Adipocyte (in vitro differentiated cells): ENCODE measurements around the gene LRRN3.
"Not testable (repeated sequence)": the region's sequence is repeated elsewhere in the genome, so short reads cannot be mapped to it uniquely, and the experiment has no call there.

Experiments used
- DNase-seq: peaks from one replicate; pipeline ENCODE4 v3.0.0-alpha.2; 2015; ENCODE audit warnings: low read depth
- H3K27me3 ChIP-seq: replicated peaks from 2 replicates; pipeline ENCODE4 v1.7.0; 2013; ENCODE audit warnings: mild to moderate bottlenecking, low read length, moderate library complexity; ENCODE audit not compliant: control insufficient read depth, insufficient read depth
- H3K36me3 ChIP-seq: 2 replicates; pipeline ENCODE4 v1.7.0; 2013; ENCODE audit warnings: low read length, mild to moderate bottlenecking, moderate library complexity; ENCODE audit not compliant: control insufficient read depth, insufficient read depth, severe bottlenecking
- H3K4me1 ChIP-seq: 2 replicates; pipeline ENCODE4 v1.7.0; 2013; ENCODE audit warnings: mild to moderate bottlenecking, low read length, moderate library complexity; ENCODE audit not compliant: control insufficient read depth, insufficient read depth
- H3K4me3 ChIP-seq: 2 replicates; pipeline ENCODE4 v1.7.0; 2013; ENCODE audit warnings: mild to moderate bottlenecking, low read length, moderate library complexity
- H3K9ac ChIP-seq: 2 replicates; pipeline ENCODE4 v1.7.0; 2013; ENCODE audit warnings: mild to moderate bottlenecking, low read length, moderate library complexity
- H3K9me3 ChIP-seq: 2 replicates; pipeline ENCODE4 v1.7.0; 2013; ENCODE audit warnings: mild to moderate bottlenecking, low read length, moderate library complexity; ENCODE audit not compliant: control insufficient read depth

The LRRN3 gene

GRCh38 chr7:111059833-111060232 is 31.1 kb upstream of the LRRN3 start:
- Histone ChIP-seq H3K27me3 (no peaks in the 10 kb centered on the region), H3K9me3 (peaks cover 6% of the 10 kb centered on the region), H3K4me1 (peaks cover 9% of the 10 kb centered on the region), H3K4me3 (no peak overlapping the region), H3K36me3 (no peaks in the 10 kb centered on the region), H3K9ac (no peak overlapping the region)
- DNase-seq, result no peak

- Histone ChIP-seq H3K4me3 (no peak overlapping the region), H3K4me1 (peaks cover 9% of the 10 kb centered on the region), H3K27me3 (no peaks in the 10 kb centered on the region), H3K9ac (no peak overlapping the region), H3K36me3 (no peaks in the 10 kb centered on the region), H3K9me3 (peaks cover 6% of the 10 kb centered on the region)
- DNase-seq, result no peak
Measured at GRCh38 chr7:111063166-111063565, 27.8 kb upstream of the LRRN3 start.

- no peak for DNase-seq
- Histone ChIP-seq H3K9me3 (peaks cover 6% of the 10 kb centered on the region), H3K4me3 (no peak overlapping the region), H3K4me1 (peaks cover 4% of the 10 kb centered on the region), H3K27me3 (no peaks in the 10 kb centered on the region), H3K9ac (no peak overlapping the region), H3K36me3 (no peaks in the 10 kb centered on the region)
Measured at GRCh38 chr7:111067251-111067650, 23.7 kb upstream of the LRRN3 start.

GRCh38 chr7:111067682-111068081 is 23.2 kb upstream of the LRRN3 start:
- no peak for DNase-seq
- Histone ChIP-seq H3K4me1 (peaks cover 8% of the 10 kb centered on the region), H3K27me3 (no peaks in the 10 kb centered on the region), H3K9me3 (peaks cover 6% of the 10 kb centered on the region), H3K9ac (no peak overlapping the region), H3K36me3 (no peaks in the 10 kb centered on the region), H3K4me3 (no peak overlapping the region)

- peaks cover 17% of the 10 kb centered on the region for H3K4me1 ChIP-seq
- no peaks in the 10 kb centered on the region for H3K9me3 ChIP-seq
- no peaks in the 10 kb centered on the region for H3K27me3 ChIP-seq
- no peak overlapping the region for H3K4me3 ChIP-seq
- H3K9ac ChIP-seq, result no peak overlapping the region
- no peaks in the 10 kb centered on the region for H3K36me3 ChIP-seq
- no peak for DNase-seq
Measured at GRCh38 chr7:111068618-111069017, 22.3 kb upstream of the LRRN3 start.

GRCh38 chr7:111071556-111071955 is 19.4 kb upstream of the LRRN3 start:
- Histone ChIP-seq H3K4me3 (no peak overlapping the region), H3K9me3 (no peaks in the 10 kb centered on the region), H3K4me1 (peaks cover 30% of the 10 kb centered on the region), H3K9ac (no peak overlapping the region), H3K27me3 (no peaks in the 10 kb centered on the region), H3K36me3 (no peaks in the 10 kb centered on the region)
- no peak for DNase-seq

- not testable (repeated sequence) for DNase-seq, H3K9me3 ChIP-seq, H3K4me3 ChIP-seq, H3K36me3 ChIP-seq, H3K9ac ChIP-seq, H3K27me3 ChIP-seq
- peaks cover 39% of the 10 kb centered on the region for H3K4me1 ChIP-seq
Measured at GRCh38 chr7:111072658-111073057, 18.3 kb upstream of the LRRN3 start.

GRCh38 chr7:111074071-111074747 is 16.7 kb upstream of the LRRN3 start:
- Histone ChIP-seq H3K36me3 (no peaks in the 10 kb centered on the region), H3K9ac (no peak overlapping the region), H3K4me3 (no peak overlapping the region)

GRCh38 chr7:111074748-111075146 is 16.2 kb upstream of the LRRN3 start:
- Histone ChIP-seq H3K27me3 (no peaks in the 10 kb centered on the region), H3K4me1 (peaks cover 41% of the 10 kb centered on the region), H3K36me3 (no peaks in the 10 kb centered on the region), H3K9me3 (no peaks in the 10 kb centered on the region), H3K4me3 (no peak overlapping the region), H3K9ac (no peak overlapping the region)
- DNase-seq, result no peak

More at GRCh38 chr7:111074071-111074747, 16.7 kb upstream of the LRRN3 start:
- H3K27me3 ChIP-seq, result no peaks in the 10 kb centered on the region
- peak; percentile 40 for DNase-seq
- H3K4me1 ChIP-seq, result peaks cover 41% of the 10 kb centered on the region
- H3K9me3 ChIP-seq, result no peaks in the 10 kb centered on the region

- Histone ChIP-seq H3K4me1 (peaks cover 41% of the 10 kb centered on the region), H3K9me3 (no peaks in the 10 kb centered on the region), H3K9ac (no peak overlapping the region), H3K27me3 (no peaks in the 10 kb centered on the region), H3K36me3 (no peaks in the 10 kb centered on the region), H3K4me3 (no peak overlapping the region)
- DNase-seq, result no peak
Measured at GRCh38 chr7:111075498-111075897, 15.4 kb upstream of the LRRN3 start.

GRCh38 chr7:111076205-111076604 is 14.7 kb upstream of the LRRN3 start:
- Histone ChIP-seq H3K9ac (no peak overlapping the region), H3K9me3 (no peaks in the 10 kb centered on the region), H3K4me3 (no peak overlapping the region), H3K27me3 (no peaks in the 10 kb centered on the region), H3K36me3 (no peaks in the 10 kb centered on the region), H3K4me1 (peaks cover 41% of the 10 kb centered on the region)
- DNase-seq, result peak; percentile 21

- H3K36me3 ChIP-seq, result no peaks in the 10 kb centered on the region
- H3K9me3 ChIP-seq, result no peaks in the 10 kb centered on the region
- H3K9ac ChIP-seq, result no peak overlapping the region
- no peak for DNase-seq
- no peaks in the 10 kb centered on the region for H3K27me3 ChIP-seq
- H3K4me3 ChIP-seq, result no peak overlapping the region
- peaks cover 39% of the 10 kb centered on the region for H3K4me1 ChIP-seq
Measured at GRCh38 chr7:111077001-111077400, 13.9 kb upstream of the LRRN3 start.
